Measurements from ENCODE around the gene ALG1.

Gene ALG1

GRCh38 chr16:5054876-5055865 lies 16.5 kb upstream of the ALG1 start:
- no peak for TF ChIP-seq CTCF (IDR thresholded peaks at IDR 0.05)

- TF ChIP-seq CTCF (IDR thresholded peaks at IDR 0.05) = peak; percentile 53
These were observed 15.3 kb upstream of the ALG1 start for GRCh38 chr16:5056352-5056751.

GRCh38 chr16:5058476-5058875 lies 13.2 kb upstream of the ALG1 start:
- TF ChIP-seq CTCF (IDR thresholded peaks at IDR 0.05) = no peak

GRCh38 chr16:5059386-5060072 lies 12.1 kb upstream of the ALG1 start:
- TF ChIP-seq CTCF (IDR thresholded peaks at IDR 0.05) = no peak

GRCh38 chr16:5060073-5060641 lies 11.5 kb upstream of the ALG1 start:
- TF ChIP-seq CTCF (IDR thresholded peaks at IDR 0.05) = no peak

GRCh38 chr16:5062051-5062450 lies 9.6 kb upstream of the ALG1 start:
- TF ChIP-seq CTCF (IDR thresholded peaks at IDR 0.05) = no peak
